GM23248 (cell line): ENCODE results near the gene FAM186B.

Source experiments
- EZH2 ChIP-seq: fragments of 200-600 bp; sonication (generic); IDR thresholded peaks from 2 replicates; pipeline ENCODE4 v1.6.1; 2018; ENCODE audit warnings: antibody characterized with exemption, mild to moderate bottlenecking; ENCODE audit not compliant: insufficient read depth, poor library complexity, severe bottlenecking
- EZH2phosphoT487 ChIP-seq: fragments of 200-600 bp; sonication (generic); IDR thresholded peaks from 2 replicates; pipeline ENCODE4 v1.6.1; 2018; ENCODE audit warnings: antibody characterized with exemption, moderate library complexity, mild to moderate bottlenecking, low read depth; ENCODE audit not compliant: insufficient read depth

- TF ChIP-seq EZH2 = no peak
- no peak for TF ChIP-seq EZH2phosphoT487
These were observed 39.1 kb downstream of the FAM186B start for GRCh38 chr12:49566361-49566760.
